Right lobe of liver (tissue), 4 donors: ENCODE data around the gene NDUFS2.

Experiments used
- POLR2A ChIP-seq: fragments of 450-650 bp; IDR thresholded peaks from one replicate; pipeline ENCODE4 v1.6.1; 2017; ENCODE audit warnings: antibody characterized with exemption, mild to moderate bottlenecking
- TF ChIP-seq, protein P1 (sequence below), 4 donors: fragments of 200-600 bp in 3 of 4; fragments of 450-650 bp in 1 of 4; IDR thresholded peaks; one replicate each; pipeline versions ENCODE4 v1.5.1 to v1.8.0; 2016 to 2022; ENCODE audit warnings: antibody characterized with exemption in 4 of 4, mild to moderate bottlenecking in 2 of 4
- donor health status: DM: no; HTN: no; CAD: no.
- donor health status: DM: no; HTN: no; CAD: no.
- donor health status: DM: no; HTN: yes; CAD: no.

DNA sequence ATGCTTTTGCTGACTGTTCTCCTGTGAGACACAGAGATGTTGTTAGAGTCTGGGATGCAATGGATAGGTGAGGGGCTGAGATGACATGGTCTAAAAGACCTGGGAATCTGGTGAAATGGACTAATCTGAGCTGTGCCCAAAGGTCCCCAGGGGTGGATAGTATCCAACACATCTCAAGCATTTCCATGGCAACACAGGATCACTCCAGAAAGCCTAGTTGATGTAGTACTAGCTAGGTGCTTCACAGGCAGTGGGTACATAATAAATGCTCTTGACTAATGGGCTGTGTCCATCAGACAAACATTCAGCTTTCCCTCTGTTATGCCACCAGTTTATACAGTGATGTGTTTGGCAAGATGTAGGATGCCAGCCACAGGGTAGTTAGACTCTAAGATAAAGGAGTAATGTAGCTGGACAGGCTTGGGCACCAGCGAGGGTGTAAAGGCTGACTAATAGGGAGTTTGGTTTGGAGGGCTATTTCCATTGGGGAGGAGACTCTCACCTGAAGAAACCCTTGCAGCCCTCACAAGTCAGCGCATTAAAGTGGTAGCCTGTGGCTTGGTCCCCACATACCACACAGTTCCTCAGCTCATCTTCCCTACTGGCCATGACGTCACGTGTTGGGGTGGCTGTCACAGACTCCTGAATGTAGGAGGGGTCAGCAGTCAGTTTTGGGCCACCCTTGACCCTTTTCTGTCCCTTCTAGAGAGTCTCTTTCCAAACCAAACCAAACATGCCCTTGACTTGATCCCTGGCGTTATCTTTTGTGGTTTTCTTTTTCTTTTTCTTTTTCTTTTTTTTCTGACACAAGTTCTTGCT, 34.0 kb downstream of the NDUFS2 start:
- TF ChIP-seq POLR2A: no peak
- TF ChIP-seq, protein P1, sequence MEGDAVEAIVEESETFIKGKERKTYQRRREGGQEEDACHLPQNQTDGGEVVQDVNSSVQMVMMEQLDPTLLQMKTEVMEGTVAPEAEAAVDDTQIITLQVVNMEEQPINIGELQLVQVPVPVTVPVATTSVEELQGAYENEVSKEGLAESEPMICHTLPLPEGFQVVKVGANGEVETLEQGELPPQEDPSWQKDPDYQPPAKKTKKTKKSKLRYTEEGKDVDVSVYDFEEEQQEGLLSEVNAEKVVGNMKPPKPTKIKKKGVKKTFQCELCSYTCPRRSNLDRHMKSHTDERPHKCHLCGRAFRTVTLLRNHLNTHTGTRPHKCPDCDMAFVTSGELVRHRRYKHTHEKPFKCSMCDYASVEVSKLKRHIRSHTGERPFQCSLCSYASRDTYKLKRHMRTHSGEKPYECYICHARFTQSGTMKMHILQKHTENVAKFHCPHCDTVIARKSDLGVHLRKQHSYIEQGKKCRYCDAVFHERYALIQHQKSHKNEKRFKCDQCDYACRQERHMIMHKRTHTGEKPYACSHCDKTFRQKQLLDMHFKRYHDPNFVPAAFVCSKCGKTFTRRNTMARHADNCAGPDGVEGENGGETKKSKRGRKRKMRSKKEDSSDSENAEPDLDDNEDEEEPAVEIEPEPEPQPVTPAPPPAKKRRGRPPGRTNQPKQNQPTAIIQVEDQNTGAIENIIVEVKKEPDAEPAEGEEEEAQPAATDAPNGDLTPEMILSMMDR (IDR thresholded peaks at IDR 0.05): no peak
